Measurements from ENCODE around the gene LDLRAD4. TPM values are rescaled to one million over a fixed set of nuclear protein-coding genes. Genes with fewer than 3 reads are reported as not detected.

LDLRAD4 gene
- total and polyA plus RNA-seq, 2 experiments from 2014 or later, result 0.73 to 1.9 TPM

DNA sequence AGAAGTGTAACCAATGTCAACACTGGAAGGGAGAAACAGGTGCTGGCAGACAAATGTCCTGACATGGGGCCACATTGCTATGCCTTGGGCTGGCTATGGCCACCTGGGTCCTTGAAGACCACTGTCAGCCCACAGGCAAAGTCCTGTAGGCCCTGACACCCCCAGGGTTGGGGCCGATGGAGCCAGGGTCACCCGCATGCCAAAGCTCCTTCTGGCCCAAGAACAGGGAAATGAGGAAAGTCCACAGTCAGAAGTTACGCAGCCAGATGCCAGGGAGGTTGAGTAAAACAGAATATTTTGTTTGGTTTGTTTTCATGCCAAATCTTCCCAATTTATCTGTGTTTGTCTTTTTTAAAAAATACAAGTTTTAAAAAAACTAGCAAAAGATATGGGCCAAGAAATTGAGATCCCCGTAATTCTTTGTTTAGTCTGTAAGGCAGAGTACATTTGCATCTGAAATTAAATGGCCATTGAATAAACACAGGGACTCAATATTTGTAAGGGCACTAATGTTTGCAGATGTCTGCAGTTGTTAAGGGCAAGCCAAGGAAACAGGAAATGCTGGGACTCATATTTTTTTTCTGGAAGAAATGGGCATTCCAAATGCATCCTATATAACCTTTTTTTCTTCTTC, 321.4 kb downstream of the LDLRAD4 start:
- H3K27me3 Mint-ChIP-seq (ENCODE audit: insufficient read depth, low read depth, poor library complexity), result peaks cover 3% of the 10 kb centered on the region
- no peak overlapping the region for H3K27ac Mint-ChIP-seq
- no peak overlapping the region for H2AFZ ChIP-seq
- no peak overlapping the region for H3K4me3 ChIP-seq
- H3K36me3 ChIP-seq (ENCODE audit: insufficient read depth), result no peaks in the 10 kb centered on the region
- peaks cover 19% of the 10 kb centered on the region for H3K4me1 Mint-ChIP-seq
- DNase-seq (ENCODE audit: low spot score), result no peak
- H3K9me2 ChIP-seq (ENCODE audit: insufficient read depth), result peaks cover 4% of the 10 kb centered on the region; the same call in 1 of the 2 replicates
- no peak overlapping the region for H3K4me3 Mint-ChIP-seq
- no peaks in the 10 kb centered on the region for H3K27me3 ChIP-seq (ENCODE audit: insufficient read depth)
- no peak overlapping the region for H3K27ac ChIP-seq (ENCODE audit: low read depth)
- no peaks in the 10 kb centered on the region for H3F3A ChIP-seq (replicated peaks; ENCODE audit: low read depth)
- no peaks in the 10 kb centered on the region for H3K9me3 Mint-ChIP-seq
- H3K36me3 Mint-ChIP-seq (ENCODE audit: low read depth), result no peaks in the 10 kb centered on the region
- no peaks in the 10 kb centered on the region; the same call in 1 of the 2 replicates for H3K4me1 ChIP-seq (ENCODE audit: insufficient read depth)
- no peak for ATAC-seq
- no peaks in the 10 kb centered on the region for H3K79me2 ChIP-seq (replicated peaks; ENCODE audit: insufficient read depth)
- TF ChIP-seq NANOG (IDR thresholded peaks at IDR 0.05; ENCODE audit: borderline replicate concordance), result no peak
- TF ChIP-seq STAT1 (IDR thresholded peaks at IDR 0.05; ENCODE audit: unreplicated experiment), result no peak
- no peak for TF ChIP-seq POLR2AphosphoS5 (IDR thresholded peaks at IDR 0.05; ENCODE audit: low read depth)
- no peak for TF ChIP-seq ZNF114 (CRISPR knock-in tag; IDR thresholded peaks at IDR 0.05)
- no peak for TF ChIP-seq EZH2 (IDR thresholded peaks at IDR 0.05; ENCODE audit: low read depth, unreplicated experiment)
- TF ChIP-seq, protein P1, sequence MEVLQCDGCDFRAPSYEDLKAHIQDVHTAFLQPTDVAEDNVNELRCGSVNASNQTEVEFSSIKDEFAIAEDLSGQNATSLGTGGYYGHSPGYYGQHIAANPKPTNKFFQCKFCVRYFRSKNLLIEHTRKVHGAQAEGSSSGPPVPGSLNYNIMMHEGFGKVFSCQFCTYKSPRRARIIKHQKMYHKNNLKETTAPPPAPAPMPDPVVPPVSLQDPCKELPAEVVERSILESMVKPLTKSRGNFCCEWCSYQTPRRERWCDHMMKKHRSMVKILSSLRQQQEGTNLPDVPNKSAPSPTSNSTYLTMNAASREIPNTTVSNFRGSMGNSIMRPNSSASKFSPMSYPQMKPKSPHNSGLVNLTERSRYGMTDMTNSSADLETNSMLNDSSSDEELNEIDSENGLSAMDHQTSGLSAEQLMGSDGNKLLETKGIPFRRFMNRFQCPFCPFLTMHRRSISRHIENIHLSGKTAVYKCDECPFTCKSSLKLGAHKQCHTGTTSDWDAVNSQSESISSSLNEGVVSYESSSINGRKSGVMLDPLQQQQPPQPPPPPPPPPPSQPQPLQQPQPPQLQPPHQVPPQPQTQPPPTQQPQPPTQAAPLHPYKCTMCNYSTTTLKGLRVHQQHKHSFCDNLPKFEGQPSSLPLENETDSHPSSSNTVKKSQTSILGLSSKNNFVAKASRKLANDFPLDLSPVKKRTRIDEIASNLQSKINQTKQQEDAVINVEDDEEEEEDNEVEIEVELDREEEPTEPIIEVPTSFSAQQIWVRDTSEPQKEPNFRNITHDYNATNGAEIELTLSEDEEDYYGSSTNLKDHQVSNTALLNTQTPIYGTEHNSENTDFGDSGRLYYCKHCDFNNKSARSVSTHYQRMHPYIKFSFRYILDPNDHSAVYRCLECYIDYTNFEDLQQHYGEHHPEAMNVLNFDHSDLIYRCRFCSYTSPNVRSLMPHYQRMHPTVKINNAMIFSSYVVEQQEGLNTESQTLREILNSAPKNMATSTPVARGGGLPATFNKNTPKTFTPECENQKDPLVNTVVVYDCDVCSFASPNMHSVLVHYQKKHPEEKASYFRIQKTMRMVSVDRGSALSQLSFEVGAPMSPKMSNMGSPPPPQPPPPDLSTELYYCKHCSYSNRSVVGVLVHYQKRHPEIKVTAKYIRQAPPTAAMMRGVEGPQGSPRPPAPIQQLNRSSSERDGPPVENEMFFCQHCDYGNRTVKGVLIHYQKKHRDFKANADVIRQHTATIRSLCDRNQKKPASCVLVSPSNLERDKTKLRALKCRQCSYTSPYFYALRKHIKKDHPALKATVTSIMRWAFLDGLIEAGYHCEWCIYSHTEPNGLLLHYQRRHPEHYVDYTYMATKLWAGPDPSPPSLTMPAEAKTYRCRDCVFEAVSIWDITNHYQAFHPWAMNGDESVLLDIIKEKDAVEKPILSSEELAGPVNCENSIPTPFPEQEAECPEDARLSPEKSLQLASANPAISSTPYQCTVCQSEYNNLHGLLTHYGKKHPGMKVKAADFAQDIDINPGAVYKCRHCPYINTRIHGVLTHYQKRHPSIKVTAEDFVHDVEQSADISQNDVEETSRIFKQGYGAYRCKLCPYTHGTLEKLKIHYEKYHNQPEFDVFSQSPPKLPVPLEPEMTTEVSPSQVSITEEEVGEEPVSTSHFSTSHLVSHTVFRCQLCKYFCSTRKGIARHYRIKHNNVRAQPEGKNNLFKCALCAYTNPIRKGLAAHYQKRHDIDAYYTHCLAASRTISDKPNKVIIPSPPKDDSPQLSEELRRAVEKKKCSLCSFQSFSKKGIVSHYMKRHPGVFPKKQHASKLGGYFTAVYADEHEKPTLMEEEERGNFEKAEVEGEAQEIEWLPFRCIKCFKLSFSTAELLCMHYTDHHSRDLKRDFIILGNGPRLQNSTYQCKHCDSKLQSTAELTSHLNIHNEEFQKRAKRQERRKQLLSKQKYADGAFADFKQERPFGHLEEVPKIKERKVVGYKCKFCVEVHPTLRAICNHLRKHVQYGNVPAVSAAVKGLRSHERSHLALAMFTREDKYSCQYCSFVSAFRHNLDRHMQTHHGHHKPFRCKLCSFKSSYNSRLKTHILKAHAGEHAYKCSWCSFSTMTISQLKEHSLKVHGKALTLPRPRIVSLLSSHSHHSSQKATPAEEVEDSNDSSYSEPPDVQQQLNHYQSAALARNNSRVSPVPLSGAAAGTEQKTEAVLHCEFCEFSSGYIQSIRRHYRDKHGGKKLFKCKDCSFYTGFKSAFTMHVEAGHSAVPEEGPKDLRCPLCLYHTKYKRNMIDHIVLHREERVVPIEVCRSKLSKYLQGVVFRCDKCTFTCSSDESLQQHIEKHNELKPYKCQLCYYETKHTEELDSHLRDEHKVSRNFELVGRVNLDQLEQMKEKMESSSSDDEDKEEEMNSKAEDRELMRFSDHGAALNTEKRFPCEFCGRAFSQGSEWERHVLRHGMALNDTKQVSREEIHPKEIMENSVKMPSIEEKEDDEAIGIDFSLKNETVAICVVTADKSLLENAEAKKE (CRISPR knock-in tag; IDR thresholded peaks at IDR 0.05), result no peak
- H3K4me2 ChIP-seq, result no peak overlapping the region
- H4K20me1 ChIP-seq (replicated peaks; ENCODE audit: insufficient read depth), result no peaks in the 10 kb centered on the region

Measured in GM23338 (cell line).